Muscle layer of colon (tissue), 2 donors: ENCODE measurements around the gene NPAS2.

ENCODE experiments used
- H3K27ac ChIP-seq: one replicate; pipeline ENCODE4 v1.7.0; 2013; ENCODE audit warnings: low read depth, mild to moderate bottlenecking, low read length, moderate library complexity
- H3K27me3 ChIP-seq, 2 donors: one replicate each; pipeline ENCODE4 v1.7.0; 2013; ENCODE audit warnings: low read length in 2 of 2, mild to moderate bottlenecking in 2 of 2; ENCODE audit not compliant: insufficient read depth in 2 of 2, control insufficient read depth in 1 of 2
- H3K36me3 ChIP-seq: one replicate; pipeline ENCODE4 v1.7.0; 2013; ENCODE audit warnings: mild to moderate bottlenecking, low read length; ENCODE audit not compliant: insufficient read depth
- H3K4me1 ChIP-seq: one replicate; pipeline ENCODE4 v1.7.0; 2013; ENCODE audit warnings: mild to moderate bottlenecking, low read length; ENCODE audit not compliant: insufficient read depth
- H3K4me3 ChIP-seq, 2 donors: one replicate each; pipeline ENCODE4 v1.7.0; 2013; ENCODE audit warnings: low read length in 2 of 2, low read depth in 1 of 2, mild to moderate bottlenecking in 1 of 2, moderate library complexity in 1 of 2
- H3K9ac ChIP-seq: one replicate; pipeline ENCODE4 v1.7.0; 2013; ENCODE audit warnings: low read length
- H3K9me3 ChIP-seq: one replicate; pipeline ENCODE4 v1.7.0; 2013; ENCODE audit warnings: mild to moderate bottlenecking, low read length
- donor health status: abdominal sarcoma.
- donor health status: Adenocarcinoma of cecum.

The NPAS2 gene

DNA sequence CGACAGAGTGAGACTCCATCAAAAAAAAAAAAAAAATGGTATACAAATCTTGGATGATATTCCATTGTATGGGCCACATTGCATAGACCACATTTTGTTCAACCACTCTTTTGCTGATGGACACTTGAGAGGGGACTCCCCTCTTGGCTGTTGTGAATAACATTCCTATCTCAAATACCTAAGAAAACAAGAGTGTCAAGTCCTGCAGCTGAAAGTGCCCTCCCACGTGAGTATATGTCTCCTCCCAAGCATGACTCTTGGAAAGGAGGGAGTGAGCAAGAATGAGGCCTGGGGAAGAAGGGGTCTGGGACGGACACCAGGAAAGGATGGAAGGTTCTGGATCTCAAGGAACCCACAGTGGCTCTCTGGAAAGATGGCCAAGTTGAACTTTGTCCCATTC, 36.0 kb upstream of the NPAS2 start:
- H3K27ac ChIP-seq: no peak overlapping the region
- H3K9ac ChIP-seq: no peak overlapping the region
- no peaks in the 10 kb centered on the region for H3K9me3 ChIP-seq
- no peaks in the 10 kb centered on the region for H3K36me3 ChIP-seq
- H3K4me3 ChIP-seq: no peak overlapping the region
- H3K27me3 ChIP-seq: no peaks in the 10 kb centered on the region
- no peaks in the 10 kb centered on the region for H3K4me1 ChIP-seq

DNA sequence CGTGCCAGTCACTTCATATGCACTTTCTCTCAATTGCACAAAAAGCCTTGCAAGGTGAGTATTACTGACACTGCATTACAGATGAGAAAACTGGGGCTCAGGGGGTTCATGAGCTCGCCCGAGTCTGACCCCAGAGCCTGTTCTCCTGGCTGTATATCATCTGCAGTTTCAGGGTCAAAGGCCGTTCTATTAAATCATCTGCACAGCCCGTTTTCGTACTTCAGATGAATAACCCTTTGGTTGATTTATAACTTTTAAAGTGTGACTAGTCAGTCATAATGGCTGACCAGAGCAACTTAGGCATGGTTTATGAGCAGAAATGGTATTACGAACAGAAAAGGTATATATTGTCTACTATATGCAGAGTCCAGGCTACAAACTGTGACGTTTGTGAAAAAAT, 35.3 kb upstream of the NPAS2 start:
- H3K27me3 ChIP-seq: no peaks in the 10 kb centered on the region
- no peak overlapping the region for H3K9ac ChIP-seq
- H3K9me3 ChIP-seq: no peaks in the 10 kb centered on the region
- H3K36me3 ChIP-seq: no peaks in the 10 kb centered on the region
- H3K27ac ChIP-seq: no peak overlapping the region
- no peaks in the 10 kb centered on the region for H3K4me1 ChIP-seq
- H3K4me3 ChIP-seq: no peak overlapping the region

DNA sequence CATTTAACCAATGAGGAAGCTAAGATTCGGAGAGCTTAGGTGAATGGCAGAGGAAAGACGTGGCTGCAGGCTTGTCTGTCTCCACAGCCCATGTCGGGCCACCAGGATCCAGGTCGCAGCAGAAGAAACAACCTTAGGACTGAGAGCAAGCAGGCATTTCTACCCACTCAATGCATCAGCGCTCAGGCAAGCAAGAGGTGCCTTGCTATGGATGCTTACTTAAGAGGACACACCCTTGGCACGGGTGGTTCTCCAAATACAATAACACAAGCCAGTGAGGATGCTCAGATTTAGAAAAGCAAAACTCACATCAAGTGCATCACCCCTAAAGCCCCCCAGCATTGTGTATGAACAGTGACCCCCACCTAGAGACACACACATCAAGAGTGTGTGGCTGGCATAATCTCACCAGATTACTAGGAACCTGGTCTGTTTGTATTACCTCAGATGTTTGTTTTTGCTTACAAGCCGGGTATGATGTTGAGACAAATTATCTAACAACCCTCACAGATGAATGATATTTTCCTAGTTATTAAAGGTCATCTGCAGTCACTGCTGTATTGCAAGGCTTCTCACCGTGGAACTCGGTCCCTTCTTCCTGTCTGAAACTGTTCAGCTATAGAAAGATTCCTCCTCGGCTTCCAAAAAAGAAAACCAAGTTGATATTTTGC, 34.2 kb upstream of the NPAS2 start:
- Histone ChIP-seq H3K36me3 (no peaks in the 10 kb centered on the region), H3K9ac (no peak overlapping the region), H3K4me3 (no peak overlapping the region), H3K27ac (no peak overlapping the region), H3K27me3 (no peaks in the 10 kb centered on the region), H3K9me3 (no peaks in the 10 kb centered on the region), H3K4me1 (no peaks in the 10 kb centered on the region)

DNA sequence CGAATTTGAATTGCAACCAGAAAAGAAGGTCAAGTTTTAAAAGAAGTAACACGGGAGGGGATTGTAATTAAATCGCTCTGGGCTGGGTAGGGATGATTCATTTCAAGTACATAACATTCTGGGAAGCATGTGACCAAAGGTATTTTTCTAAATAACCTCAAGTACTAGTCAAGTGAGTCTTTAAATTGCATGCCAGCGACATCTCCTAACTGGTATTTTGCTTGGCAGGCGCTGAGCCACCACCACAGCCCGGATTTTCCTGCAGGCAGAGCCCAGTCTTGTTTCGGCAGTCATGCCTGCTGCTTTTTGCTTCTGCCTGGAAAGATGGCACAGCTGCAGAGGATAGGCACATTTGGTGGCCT, 33.7 kb upstream of the NPAS2 start:
- H3K9me3 ChIP-seq: no peaks in the 10 kb centered on the region
- no peak overlapping the region for H3K27ac ChIP-seq
- no peaks in the 10 kb centered on the region for H3K27me3 ChIP-seq
- H3K36me3 ChIP-seq: no peaks in the 10 kb centered on the region
- H3K9ac ChIP-seq: no peak overlapping the region
- no peaks in the 10 kb centered on the region for H3K4me1 ChIP-seq
- no peak overlapping the region for H3K4me3 ChIP-seq

DNA sequence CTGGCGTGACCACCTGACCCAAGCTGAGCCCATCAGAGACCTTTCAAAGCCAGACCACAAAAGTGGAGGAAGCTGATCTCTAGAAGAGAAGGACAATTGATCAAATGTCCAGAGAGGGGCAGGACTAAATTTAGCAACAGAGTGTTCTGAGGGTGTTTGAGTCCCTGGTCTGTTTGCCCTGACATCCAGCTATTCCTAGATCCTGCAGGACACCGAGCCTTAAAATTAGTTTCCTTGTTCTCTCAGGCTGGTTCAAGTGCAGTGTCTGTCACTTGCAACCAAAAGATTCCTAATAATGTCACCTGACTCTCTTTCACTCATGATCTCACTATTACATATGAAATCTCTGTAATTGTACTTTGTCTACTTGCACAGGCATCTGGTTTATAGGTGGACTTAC, 33.0 kb upstream of the NPAS2 start:
- Histone ChIP-seq H3K27ac (no peak overlapping the region), H3K27me3 (no peaks in the 10 kb centered on the region), H3K4me1 (no peaks in the 10 kb centered on the region), H3K4me3 (no peak overlapping the region), H3K36me3 (no peaks in the 10 kb centered on the region), H3K9me3 (no peaks in the 10 kb centered on the region), H3K9ac (no peak overlapping the region)

DNA sequence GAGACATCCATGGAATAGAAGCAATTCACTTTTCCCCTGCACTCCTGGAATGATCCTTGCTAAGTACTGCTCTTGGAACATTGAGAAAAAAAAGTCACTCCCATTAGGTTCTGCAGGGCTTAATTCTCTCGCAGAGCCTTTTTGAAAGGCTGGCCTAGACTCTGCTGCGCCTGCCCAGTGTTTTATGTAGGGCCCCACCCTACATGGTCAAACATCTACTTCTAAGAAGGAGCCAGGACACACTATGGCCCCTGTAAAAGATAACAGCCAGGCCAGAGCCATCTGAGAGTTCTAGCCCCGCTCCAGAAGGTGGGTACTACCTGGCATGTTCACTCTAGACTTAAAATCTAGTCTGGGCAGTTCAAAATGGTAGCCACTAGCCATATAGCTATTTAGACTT, 30.6 kb upstream of the NPAS2 start:
- Histone ChIP-seq H3K9ac (no peak overlapping the region), H3K27ac (no peak overlapping the region), H3K9me3 (no peaks in the 10 kb centered on the region), H3K4me3 (no peak overlapping the region), H3K27me3 (no peaks in the 10 kb centered on the region), H3K36me3 (no peaks in the 10 kb centered on the region), H3K4me1 (no peaks in the 10 kb centered on the region)

DNA sequence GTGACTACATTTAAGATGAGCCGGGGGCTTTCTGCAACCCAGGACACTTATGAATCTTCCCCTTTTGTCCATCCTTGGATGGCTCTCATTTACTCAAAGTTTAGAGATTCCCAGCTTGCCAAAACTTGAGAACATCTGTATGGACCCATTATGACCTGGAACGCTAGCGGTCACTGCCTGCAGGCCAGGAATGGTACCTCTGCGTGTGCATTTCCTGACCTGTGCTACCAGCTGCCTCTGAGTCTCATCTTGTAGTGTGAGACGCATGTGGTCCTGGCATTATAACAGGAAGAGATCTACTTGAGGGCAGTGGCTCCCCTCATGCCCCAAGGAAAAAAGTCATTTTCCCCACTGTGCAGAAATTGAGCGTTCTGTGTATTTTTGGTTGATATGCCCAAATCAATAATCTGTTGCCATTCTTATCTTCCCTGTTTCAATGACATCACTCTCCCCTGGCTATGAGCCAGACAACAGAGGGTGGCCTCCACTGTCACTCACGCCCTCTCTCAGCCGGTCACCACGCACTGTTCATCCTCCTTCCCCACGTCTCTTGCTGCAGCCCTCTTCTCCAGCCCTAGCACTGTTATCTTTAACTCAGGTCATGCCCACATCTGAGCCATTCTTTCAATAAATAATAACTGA, 28.5 kb upstream of the NPAS2 start:
- Histone ChIP-seq H3K36me3 (no peaks in the 10 kb centered on the region), H3K4me3 (no peak overlapping the region), H3K9ac (no peak overlapping the region), H3K9me3 (no peaks in the 10 kb centered on the region), H3K27me3 (no peaks in the 10 kb centered on the region), H3K27ac (no peak overlapping the region), H3K4me1 (no peaks in the 10 kb centered on the region)

DNA sequence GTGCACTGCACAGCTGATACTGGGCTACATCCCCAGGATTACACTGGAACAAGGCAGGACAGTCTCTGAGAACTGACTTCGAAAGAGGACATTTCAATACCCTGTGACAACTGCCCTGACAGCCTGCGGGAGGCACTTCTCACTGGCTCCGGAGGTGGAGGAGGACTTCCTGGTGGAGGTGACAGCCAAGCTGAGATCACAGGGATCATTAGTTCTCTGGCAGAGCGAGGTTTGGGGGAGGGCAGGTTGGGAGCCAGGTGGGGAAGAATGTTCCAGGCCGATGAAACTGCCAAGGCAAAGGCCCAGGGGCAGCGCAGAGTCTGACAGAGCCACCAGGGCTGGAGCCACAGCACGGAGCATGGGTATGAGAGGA, 28.0 kb upstream of the NPAS2 start:
- Histone ChIP-seq H3K36me3 (no peaks in the 10 kb centered on the region), H3K27me3 (no peaks in the 10 kb centered on the region), H3K4me1 (no peaks in the 10 kb centered on the region), H3K4me3 (no peak overlapping the region), H3K27ac (no peak overlapping the region), H3K9me3 (no peaks in the 10 kb centered on the region), H3K9ac (no peak overlapping the region)

DNA sequence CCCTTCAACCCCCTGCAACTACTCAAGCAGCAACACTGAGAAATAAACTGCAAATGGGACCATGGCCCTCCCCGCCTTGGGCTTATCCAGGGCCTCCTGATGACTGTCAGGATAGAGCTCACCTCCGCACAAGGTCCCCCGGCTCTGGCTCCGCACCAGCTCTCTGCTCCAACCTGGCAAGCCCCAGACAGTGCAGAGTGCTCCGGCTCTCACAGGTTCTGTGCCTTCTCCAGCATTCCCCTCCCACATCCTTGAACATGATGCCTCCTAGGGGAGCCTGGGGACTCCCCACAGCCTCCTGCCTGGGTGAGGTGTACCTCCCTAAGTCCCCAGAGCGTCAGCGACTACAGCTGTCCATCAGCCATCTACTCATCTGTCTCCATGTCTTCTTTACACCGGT, 26.7 kb upstream of the NPAS2 start:
- no peak overlapping the region for H3K9ac ChIP-seq
- H3K4me1 ChIP-seq: no peaks in the 10 kb centered on the region
- H3K27me3 ChIP-seq: no peaks in the 10 kb centered on the region
- no peak overlapping the region for H3K27ac ChIP-seq
- H3K9me3 ChIP-seq: no peaks in the 10 kb centered on the region
- no peaks in the 10 kb centered on the region for H3K36me3 ChIP-seq
- H3K4me3 ChIP-seq: no peak overlapping the region

DNA sequence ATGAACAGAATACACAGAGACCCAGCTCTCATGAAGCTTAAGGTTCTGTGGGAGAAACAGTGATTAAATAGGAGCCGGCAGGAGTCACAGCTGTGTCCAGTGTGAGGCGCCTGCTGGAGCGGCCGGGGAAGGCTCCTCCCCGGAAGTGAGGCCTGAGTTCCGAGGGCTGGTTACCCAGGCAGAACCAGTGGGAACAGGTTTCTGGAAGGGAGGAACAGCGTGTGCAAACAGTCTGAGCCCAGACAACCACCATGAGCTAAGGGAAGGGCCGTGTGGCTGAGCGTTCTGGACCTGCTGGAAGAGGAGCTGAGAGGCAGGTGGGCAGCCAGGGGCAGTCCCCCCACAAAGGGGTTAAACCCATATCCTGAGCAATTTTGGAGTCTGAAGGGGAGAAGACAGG, 26.0 kb upstream of the NPAS2 start:
- no peaks in the 10 kb centered on the region for H3K4me1 ChIP-seq
- H3K4me3 ChIP-seq: no peak overlapping the region
- H3K9ac ChIP-seq: no peak overlapping the region
- H3K9me3 ChIP-seq: no peaks in the 10 kb centered on the region
- no peak overlapping the region for H3K27ac ChIP-seq
- H3K27me3 ChIP-seq: no peaks in the 10 kb centered on the region
- no peaks in the 10 kb centered on the region for H3K36me3 ChIP-seq

DNA sequence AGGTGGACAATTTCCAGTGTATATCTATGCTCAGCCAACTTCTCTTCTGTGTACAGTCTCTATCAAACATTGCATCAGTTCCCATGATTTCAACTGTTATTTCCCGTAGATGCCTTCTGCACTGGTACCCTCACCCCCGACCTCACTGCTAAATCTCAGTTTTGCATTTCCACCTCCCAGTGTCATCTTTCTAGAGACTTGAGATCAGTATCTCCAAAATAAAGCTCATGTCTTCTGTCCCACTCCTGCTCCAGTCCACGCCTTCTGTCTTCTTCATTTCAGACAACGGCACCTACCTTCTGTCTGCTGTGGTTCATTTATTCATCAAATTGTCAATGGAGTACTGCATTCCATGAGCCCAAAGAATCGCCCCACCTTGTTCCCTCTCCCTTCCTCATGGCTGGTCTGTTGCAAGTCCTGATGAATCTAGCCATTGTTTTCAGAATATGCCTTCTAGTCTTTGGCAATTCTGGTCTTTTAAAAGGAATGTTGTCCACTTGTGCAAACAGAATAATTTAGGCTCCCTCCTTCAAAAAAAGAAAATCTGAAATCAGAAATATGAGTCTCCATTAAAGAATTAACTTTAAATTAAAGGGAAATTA, 23.3 kb upstream of the NPAS2 start:
- Histone ChIP-seq H3K27me3 (no peaks in the 10 kb centered on the region), H3K36me3 (no peaks in the 10 kb centered on the region), H3K4me3 (no peak overlapping the region), H3K9ac (no peak overlapping the region), H3K9me3 (no peaks in the 10 kb centered on the region), H3K27ac (no peak overlapping the region), H3K4me1 (peaks cover 16% of the 10 kb centered on the region)

DNA sequence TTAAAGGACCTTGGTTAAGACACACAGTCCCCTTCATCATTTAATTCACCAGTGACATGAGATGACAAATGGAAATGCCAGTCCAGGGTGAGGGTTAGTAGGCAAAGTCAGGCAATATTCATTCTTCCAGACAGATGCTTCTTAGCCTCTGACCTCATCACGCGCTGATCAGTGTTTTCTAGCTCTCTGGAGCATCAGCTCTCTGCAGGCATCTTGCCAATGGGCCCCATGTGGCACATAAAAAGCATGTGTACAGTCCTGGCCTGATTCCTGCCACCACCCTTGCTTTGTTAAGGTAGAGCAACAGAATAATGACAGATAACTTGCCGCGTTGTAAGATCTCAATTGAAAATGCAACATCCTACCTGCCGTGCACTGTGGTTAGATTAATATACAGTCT, 20.3 kb upstream of the NPAS2 start:
- Histone ChIP-seq H3K9me3 (no peaks in the 10 kb centered on the region), H3K27ac (no peak overlapping the region), H3K4me3 (no peak overlapping the region), H3K27me3 (no peaks in the 10 kb centered on the region), H3K4me1 (peaks cover 25% of the 10 kb centered on the region), H3K9ac (no peak overlapping the region), H3K36me3 (no peaks in the 10 kb centered on the region)
